Measurements from ENCODE around the gene FRMD1.
"Not testable (repeated sequence)": the region's sequence is repeated elsewhere in the genome, so short reads cannot be mapped to it uniquely, and the experiment has no call there.

The FRMD1 gene

DNA sequence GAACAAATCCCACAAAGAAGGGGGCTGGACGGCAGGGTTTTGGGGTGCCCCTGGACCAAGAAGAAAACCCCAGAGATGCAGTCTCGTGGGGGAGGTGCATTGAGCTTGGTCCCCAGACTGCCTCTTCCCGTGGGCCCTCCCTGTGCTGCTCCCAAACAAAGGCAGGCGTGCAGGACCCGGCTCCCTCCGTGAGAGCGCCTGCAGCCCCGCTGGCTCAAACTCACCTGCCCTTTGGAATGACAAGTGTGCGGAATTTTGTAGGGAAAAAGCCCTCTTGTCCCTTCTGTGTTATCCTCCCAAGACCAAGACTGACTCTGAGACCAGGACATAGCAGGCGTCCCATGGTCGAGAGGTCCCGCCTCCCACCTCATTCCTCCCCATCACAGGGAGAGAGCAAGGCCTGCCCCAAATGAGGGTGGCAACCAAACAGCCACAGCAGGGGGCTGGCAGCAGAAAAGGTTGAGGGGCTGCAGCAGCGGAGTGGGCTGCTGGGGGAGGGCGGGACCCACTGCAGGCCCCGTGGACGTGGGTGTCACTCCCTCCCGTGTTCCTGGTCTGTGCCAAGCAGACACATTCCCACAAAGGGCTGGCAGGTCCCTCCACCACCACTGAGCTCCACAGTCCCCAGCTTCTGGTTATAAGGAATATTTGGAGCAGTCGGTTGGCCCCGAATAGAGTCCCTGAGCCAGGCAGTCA is 5.6 kb upstream of the FRMD1 start:
- Mint-ChIP-seq H3K27me3 (no peaks in the 10 kb centered on the region), H3K27ac (no peak overlapping the region), H3K9me3 (peaks cover 0 to 1% of the 10 kb centered on the region in 2 donors), H3K4me3 (no peak overlapping the region), H3K36me3 (no peaks in the 10 kb centered on the region), H3K4me1 (no peaks in the 10 kb centered on the region)
- no peak for DNase-seq
- ATAC-seq (replicated peaks): no peak

DNA sequence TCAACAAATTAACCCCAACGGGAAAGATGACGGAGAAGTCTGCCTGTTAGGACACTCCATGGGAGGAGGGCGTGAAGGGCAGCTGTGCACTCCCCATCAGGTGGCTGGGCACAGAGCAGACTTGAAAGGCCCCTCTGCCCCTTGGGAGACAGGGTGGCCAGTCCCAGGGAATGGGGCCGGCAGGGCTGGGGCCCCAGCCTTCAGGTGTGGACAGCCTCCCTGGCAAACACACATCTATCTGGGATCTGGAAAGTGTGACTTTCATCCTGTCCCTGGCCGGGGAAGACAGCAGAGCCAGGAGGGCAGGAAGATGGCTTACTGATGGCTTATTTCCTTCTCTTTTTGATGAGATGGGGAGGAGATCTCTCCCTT is 4.5 kb upstream of the FRMD1 start:
- Mint-ChIP-seq H3K4me1 (no peaks in the 10 kb centered on the region), H3K27ac (no peak overlapping the region)
- no peak for DNase-seq

DNA sequence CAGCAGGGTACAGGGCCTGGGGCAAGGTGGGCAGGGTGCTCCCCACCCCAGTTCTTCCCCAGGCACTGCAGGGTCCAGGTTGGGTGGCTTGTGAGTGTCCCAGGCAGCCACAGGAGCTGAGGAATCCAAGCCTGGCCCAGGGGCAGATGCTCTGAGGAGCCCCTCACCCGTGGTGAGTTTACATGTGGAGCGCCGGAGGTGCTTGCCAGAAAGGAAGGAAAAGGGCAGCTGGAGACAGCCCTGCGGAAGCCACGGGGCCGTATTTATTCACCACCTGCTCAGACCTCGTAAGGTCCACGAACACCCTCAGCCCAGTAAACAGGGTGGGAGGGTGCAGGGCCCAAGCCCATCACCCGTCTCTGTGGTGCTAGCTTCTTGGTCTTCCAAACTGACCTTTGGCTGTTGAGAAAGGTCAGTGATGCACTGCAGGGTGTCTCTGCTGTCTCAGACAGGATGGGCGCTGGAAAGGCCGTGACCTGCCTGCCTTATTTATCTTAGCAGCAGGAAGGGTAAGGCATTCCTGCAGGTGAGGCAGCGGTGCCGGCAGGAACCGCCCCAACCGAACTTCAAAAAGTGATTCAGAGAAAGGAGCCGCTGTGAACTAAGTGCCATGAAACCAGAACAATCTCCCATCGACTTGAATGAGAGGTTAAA is 4.0 kb upstream of the FRMD1 start:
- Mint-ChIP-seq H3K27me3 (no peaks in the 10 kb centered on the region), H3K27ac (no peak overlapping the region), H3K36me3 (no peaks in the 10 kb centered on the region), H3K4me3 (no peak overlapping the region), H3K9me3 (peaks cover 0 to 1% of the 10 kb centered on the region in 2 donors), H3K4me1 (no peaks in the 10 kb centered on the region)
- ATAC-seq (replicated peaks) (no peak), DNase-seq (no peak)

More for the DNA sequence above, 4.5 kb upstream of the FRMD1 start:
- Mint-ChIP-seq H3K4me3 (no peak overlapping the region), H3K9me3 (peaks cover 0 to 1% of the 10 kb centered on the region in 2 donors), H3K36me3 (no peaks in the 10 kb centered on the region), H3K27me3 (no peaks in the 10 kb centered on the region)
- ATAC-seq (replicated peaks): no peak

DNA sequence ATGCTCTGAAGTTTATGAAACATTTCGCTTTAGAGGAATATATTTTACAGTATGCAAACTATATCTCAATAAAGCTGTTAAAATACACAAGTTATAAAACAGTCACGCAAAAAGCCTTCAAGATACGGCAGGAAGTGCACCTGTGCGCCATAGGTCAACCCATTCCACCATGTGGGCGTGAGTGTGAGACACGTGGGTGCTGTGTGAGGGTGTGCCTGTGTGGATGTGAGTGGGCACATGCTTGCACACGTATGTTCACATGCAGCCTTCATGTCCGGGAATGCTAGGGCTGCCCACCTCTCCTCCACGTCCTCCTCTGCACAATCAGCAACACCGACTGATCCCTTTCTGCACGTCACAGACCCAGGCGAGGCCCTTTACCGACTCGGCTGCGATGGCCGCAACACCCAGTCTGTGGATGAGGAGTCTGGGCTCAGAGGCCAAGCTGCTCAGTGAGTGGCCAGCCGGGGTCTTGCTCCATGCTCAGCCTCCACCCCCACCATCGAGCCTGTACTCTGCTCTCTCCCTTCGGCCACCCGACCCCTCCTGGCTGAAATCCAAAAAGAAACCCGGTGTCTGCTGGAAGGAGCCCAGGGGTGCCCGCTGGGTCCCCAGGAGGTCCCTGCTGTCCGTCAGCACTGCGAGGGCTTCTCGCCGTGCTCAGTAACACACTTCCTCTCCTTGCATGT is 3.0 kb upstream of the FRMD1 start:
- ATAC-seq (replicated peaks) (no peak), DNase-seq (no peak)
- Mint-ChIP-seq H3K4me3 (no peak overlapping the region), H3K27ac (no peak overlapping the region), H3K9me3 (peaks cover 0 to 1% of the 10 kb centered on the region in 2 donors), H3K4me1 (no peaks in the 10 kb centered on the region), H3K27me3 (no peaks in the 10 kb centered on the region), H3K36me3 (no peaks in the 10 kb centered on the region)

DNA sequence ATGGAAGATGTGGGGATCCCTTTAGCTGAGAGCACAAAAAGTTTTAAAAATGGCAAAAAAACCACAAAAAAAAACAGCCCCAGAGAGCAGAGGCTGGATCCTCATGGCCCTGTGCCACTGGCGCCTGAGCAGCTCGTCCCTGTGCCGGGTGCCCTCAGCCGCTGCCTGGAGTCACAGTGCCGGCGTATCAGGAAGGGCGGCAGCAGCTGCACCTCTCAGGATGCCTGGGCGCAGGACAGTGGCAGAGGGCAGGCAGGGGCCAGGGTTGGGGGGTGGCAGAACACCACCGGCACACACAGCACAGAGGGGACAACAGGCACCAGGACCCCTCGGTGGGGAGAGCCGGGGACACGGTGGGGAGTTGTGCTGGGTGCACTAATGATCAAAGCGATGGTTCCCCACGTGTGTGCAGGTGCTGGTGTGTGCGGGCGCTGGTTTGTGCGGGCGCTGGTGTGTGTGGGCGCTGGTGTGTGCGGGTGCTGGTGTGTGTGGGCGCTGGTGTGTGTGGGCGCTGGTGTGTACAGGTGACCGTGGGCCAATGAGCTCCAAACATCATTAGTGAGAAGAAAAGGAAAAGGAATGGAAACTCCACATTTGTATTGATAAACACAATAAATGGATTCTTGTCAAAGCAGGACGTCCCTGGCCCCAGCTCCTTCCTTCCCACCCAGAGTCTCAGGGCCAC is 1.5 kb upstream of the FRMD1 start:
- Mint-ChIP-seq H3K36me3 (no peaks in the 10 kb centered on the region), H3K27ac (no peak overlapping the region), H3K4me1 (no peaks in the 10 kb centered on the region), H3K4me3 (no peak overlapping the region), H3K9me3 (peaks cover 7 to 9% of the 10 kb centered on the region in 2 donors), H3K27me3 (no peaks in the 10 kb centered on the region)
- DNase-seq: no peak
- no peak for ATAC-seq (replicated peaks)

DNA sequence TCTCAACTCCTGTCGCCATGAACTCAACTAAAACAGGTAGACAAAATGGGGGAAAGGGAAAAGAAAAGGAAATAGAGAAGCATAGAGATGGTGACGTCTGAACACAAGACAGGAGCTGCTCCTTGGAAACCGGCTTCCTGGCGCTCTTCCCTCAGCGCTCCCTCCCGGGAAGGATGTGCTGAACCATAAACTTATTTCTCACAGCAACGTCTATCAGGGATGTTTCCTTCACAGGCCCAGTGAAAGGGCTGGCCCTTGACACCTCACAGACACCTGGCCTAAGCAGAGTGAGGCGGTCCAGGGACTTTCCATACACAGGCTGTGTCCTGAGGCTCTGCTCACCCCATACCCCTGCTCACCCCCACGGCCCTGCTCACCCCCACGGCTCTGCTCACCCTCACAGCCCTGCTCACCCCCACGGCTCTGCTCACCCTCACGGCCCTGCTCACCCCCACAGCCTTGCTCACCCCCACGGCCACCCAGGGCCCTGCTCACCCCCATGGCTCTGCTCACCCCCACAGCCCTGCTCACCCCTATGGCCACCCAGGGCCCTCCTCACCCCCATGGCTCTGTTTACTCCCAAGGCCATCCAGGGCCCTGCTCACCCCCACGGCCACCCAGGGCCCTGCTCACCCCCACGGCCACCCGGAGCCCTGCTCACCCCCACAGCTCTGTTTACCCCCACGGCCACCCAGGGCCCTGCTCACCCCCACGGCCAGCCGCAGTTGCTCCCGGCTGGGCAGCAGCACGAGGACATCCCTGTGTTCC is 653 bp downstream of the FRMD1 start:
- Mint-ChIP-seq H3K4me1 (no peaks in the 10 kb centered on the region), H3K36me3 (no peaks in the 10 kb centered on the region), H3K27me3 (no peaks in the 10 kb centered on the region), H3K4me3 (no peak overlapping the region), H3K27ac (no peak overlapping the region), H3K9me3 (peaks cover 7 to 9% of the 10 kb centered on the region in 2 donors)
- DNase-seq: no peak
- ATAC-seq (replicated peaks): no peak

DNA sequence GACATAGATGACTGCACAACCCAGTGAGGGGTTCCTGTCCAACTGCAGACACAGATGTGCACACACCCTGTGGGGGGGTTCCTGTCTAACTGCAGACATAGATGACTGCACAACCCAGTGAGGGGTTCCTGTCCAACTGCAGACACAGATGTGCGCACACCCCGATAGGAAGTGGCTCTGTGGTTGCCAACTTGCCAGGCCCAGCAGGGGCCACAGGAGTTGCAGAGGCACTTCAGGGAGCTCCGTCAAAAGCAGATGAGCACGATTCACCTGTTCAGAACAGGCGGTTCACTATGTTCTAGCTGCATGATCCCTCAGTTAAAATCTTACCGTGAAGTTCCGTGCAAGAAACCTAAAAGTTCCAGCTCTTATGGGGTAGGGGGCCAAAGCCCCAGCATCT is 1.6 kb downstream of the FRMD1 start:
- H3K27ac Mint-ChIP-seq; H3K27me3 Mint-ChIP-seq; H3K4me3 Mint-ChIP-seq; H3K36me3 Mint-ChIP-seq; DNase-seq; ATAC-seq (replicated peaks); H3K4me1 Mint-ChIP-seq; H3K9me3 Mint-ChIP-seq: not testable (repeated sequence)

DNA sequence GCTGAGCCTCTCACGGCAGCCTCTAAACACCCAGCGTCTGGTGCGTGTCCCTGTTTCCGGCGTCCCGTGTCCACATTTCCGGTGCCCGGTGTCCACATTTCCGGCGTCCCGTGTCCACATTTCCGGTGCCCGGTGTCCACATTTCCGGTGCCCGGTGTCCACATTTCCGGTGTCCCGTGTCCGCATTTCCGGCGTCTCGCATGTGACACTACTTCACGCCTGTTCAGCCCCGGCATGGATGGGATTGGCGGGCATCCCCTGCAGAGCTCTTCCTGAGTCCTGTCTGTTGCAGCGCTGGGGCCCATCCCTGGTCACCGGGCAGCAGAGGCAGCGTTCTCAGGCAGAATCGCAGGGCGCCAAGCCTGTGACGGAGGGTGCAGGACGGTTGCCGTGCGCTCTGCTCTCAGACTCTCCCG is 3.2 kb downstream of the FRMD1 start:
- Mint-ChIP-seq H3K9me3 (peaks cover 7 to 9% of the 10 kb centered on the region in 2 donors), H3K4me3 (no peak overlapping the region), H3K36me3 (no peaks in the 10 kb centered on the region), H3K27me3 (no peaks in the 10 kb centered on the region), H3K4me1 (no peaks in the 10 kb centered on the region), H3K27ac (no peak overlapping the region)
- ATAC-seq (replicated peaks) (no peak), DNase-seq (no peak)

DNA sequence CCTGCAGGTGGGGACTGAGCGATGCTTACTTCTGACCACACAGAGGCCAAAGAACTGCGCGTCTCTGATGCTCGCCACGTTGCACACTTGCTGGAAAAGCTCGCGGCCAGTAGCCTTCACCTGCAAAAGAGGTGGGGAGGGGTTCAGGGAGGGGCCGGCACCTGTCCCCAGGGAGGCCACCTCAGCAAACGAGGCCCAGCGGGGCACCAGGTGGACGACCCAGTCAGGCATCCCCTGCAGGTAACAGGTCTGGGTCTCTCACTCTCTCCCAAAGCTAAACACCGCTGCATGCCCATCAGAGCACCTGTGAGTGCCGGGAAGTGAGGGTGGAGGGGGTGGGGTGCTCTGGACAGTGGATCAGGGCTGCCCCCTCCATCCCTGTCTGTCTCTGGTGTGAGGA is 3.8 kb downstream of the FRMD1 start:
- Mint-ChIP-seq H3K4me1 (no peaks in the 10 kb centered on the region), H3K9me3 (peaks cover 6 to 9% of the 10 kb centered on the region in 2 donors), H3K36me3 (no peaks in the 10 kb centered on the region), H3K27ac (no peak overlapping the region), H3K27me3 (no peaks in the 10 kb centered on the region), H3K4me3 (no peak overlapping the region)
- DNase-seq (no peak), ATAC-seq (replicated peaks) (no peak)

DNA sequence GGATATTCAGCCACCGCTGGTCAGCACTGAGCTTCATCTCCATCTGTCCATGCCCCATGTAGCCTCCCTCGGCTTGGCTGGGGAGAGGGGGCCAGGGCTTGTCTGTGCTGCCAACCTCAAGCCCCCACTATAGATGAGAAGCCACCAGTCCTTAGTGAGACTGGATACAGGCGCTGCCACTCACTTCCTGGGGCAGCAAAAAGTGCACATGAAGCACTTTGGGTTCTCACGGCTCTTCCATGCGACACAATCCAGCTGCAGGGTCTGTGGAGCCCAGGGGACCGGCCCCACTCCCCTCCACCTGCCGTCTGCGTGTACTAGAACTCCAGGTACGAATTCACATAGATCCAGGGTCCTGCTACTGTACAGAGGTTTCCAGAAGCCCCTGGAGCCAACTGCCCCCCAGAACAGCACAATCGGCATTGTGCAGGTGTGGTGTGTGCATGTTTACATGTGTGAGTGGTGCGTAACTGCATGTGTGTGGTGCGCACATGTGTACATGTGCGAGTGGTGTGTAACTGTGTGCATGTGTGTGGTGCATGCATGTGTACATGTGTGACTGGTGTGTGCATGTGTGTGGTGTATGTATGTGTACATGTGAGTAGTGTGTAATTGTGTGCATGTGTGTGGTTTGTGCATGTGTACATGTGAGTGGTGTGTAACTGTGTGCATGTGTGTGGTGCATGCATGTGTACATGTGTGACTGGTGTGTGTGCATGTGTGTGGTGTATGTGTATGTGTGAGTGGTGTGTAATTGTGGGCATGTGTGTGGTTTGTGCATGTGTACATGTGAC is 4.9 kb downstream of the FRMD1 start:
- no peaks in the 10 kb centered on the region for H3K27me3 Mint-ChIP-seq

DNA sequence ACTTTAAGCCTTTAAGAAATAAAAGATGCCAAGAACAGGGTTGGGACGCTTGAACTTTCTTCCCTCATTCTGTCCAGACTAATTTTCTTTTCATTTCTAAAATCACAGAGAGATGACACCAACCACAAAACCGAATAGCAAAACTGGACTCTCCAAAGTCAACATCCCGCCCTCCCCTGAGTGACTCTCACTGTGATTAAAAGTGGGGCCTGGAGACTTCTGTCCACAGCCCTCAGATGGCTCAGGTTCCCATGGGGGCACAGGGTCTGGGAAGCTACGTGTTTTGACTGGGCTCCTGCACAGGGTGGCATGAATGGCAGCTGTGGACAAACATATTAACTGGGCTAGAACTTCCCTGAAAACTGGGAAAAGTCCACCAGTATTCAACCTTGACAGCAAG is 6.3 kb downstream of the FRMD1 start:
- no peaks in the 10 kb centered on the region for H3K4me1 Mint-ChIP-seq
- no peaks in the 10 kb centered on the region for H3K27me3 Mint-ChIP-seq
- peaks cover 6 to 9% of the 10 kb centered on the region in 2 donors for H3K9me3 Mint-ChIP-seq
- no peaks in the 10 kb centered on the region for H3K36me3 Mint-ChIP-seq
- no peak for ATAC-seq (replicated peaks)
- no peak overlapping the region for H3K27ac Mint-ChIP-seq
- no peak for DNase-seq
- no peak overlapping the region for H3K4me3 Mint-ChIP-seq

More for the DNA sequence above, 4.9 kb downstream of the FRMD1 start:
- Mint-ChIP-seq H3K4me1 (no peaks in the 10 kb centered on the region), H3K4me3 (no peak overlapping the region), H3K9me3 (peaks cover 6 to 9% of the 10 kb centered on the region in 2 donors), H3K27ac (no peak overlapping the region), H3K36me3 (no peaks in the 10 kb centered on the region)
- DNase-seq (no peak), ATAC-seq (replicated peaks) (no peak)

DNA sequence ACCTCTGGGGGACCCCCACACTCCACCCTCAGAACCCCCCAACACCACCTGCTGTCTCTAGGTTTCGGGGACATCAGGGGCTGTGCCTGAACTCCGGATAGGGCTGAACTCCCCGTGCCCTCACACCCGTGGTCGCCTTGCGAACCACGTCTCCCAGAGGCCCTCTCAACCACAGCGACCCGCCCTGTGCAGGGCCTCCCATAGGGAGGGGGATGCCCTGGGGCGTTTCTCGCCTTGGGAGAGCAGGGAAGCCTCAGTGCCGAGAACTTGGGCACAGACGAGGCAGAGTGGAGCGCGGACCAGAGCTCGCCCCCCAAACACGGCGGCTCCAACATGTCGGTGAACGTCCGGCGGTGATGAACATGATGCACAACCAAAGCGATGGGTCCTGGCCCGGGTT is 6.8 kb downstream of the FRMD1 start:
- no peak for DNase-seq
- peaks cover 6 to 10% of the 10 kb centered on the region in 2 donors for H3K9me3 Mint-ChIP-seq
- no peak overlapping the region for H3K4me3 Mint-ChIP-seq
- no peak for ATAC-seq (replicated peaks)
- no peak overlapping the region for H3K27ac Mint-ChIP-seq
- no peaks in the 10 kb centered on the region for H3K4me1 Mint-ChIP-seq
- no peaks in the 10 kb centered on the region for H3K36me3 Mint-ChIP-seq
- H3K27me3 Mint-ChIP-seq: no peaks in the 10 kb centered on the region

DNA sequence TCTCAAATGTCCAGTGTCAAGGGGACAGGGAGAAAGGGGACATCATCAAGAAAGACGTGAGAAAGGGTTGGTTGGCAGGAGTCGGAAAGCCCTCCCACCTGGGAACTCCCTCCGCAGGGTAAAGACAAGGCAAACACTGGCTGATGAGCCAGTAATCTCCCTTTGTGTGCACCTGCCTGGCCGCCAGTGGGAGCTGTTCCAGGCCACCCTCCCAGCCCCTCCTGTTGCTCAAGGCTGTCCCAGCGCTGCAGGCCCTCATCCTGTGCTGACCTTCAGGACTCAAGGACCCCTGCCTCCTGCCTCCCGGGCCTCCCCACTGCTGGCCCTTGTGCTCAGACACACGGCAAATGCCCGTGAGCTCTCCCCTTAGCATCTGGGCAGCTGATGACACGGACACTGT is 7.4 kb downstream of the FRMD1 start:
- no peak overlapping the region for H3K4me3 Mint-ChIP-seq
- no peak for ATAC-seq (replicated peaks)
- DNase-seq: no peak
- no peak overlapping the region for H3K27ac Mint-ChIP-seq
- no peaks in the 10 kb centered on the region for H3K4me1 Mint-ChIP-seq
- H3K9me3 Mint-ChIP-seq: peaks cover 5 to 10% of the 10 kb centered on the region in 2 donors
- no peaks in the 10 kb centered on the region for H3K36me3 Mint-ChIP-seq
- no peaks in the 10 kb centered on the region for H3K27me3 Mint-ChIP-seq
